ENCODE measurements around the gene EIF2S2. TPM values are rescaled to one million over a fixed set of nuclear protein-coding genes. Genes with fewer than 3 reads are reported as not detected.
"Not testable (repeated sequence)": the region's sequence is repeated elsewhere in the genome, so short reads cannot be mapped to it uniquely, and the experiment has no call there.

The EIF2S2 gene
- total RNA-seq, 1 donor from 2014 or later: 152 TPM

GRCh38 chr20:34145280-34145819 lies 33.3 kb upstream of the EIF2S2 start:
- H3K27me3 Mint-ChIP-seq (ENCODE audit: low read depth): peaks cover 13% of the 10 kb centered on the region
- no peak for TF ChIP-seq CTCF (IDR thresholded peaks at IDR 0.05)

GRCh38 chr20:34143951-34144350 lies 31.9 kb upstream of the EIF2S2 start:
- H3K27me3 Mint-ChIP-seq (ENCODE audit: low read depth): peaks cover 24% of the 10 kb centered on the region
- DNase-seq (ENCODE audit: low spot score): no peak
- peaks cover 2% of the 10 kb centered on the region for H3K36me3 Mint-ChIP-seq (ENCODE audit: low read depth)
- H3K9me3 Mint-ChIP-seq (ENCODE audit: low read depth): no peaks in the 10 kb centered on the region
- TF ChIP-seq CTCF (IDR thresholded peaks at IDR 0.05): no peak
- peaks cover 5% of the 10 kb centered on the region for H3K4me1 Mint-ChIP-seq (ENCODE audit: low read depth)
- no peak overlapping the region for H3K4me3 Mint-ChIP-seq (ENCODE audit: unreplicated experiment)
- H3K27ac Mint-ChIP-seq (ENCODE audit: unreplicated experiment): no peak overlapping the region

More at GRCh38 chr20:34145280-34145819, 33.3 kb upstream of the EIF2S2 start:
- no peak overlapping the region for H3K4me3 Mint-ChIP-seq (ENCODE audit: unreplicated experiment)
- H3K9me3 Mint-ChIP-seq (ENCODE audit: low read depth): no peaks in the 10 kb centered on the region
- DNase-seq (ENCODE audit: low spot score): no peak
- H3K36me3 Mint-ChIP-seq (ENCODE audit: low read depth): peaks cover 2% of the 10 kb centered on the region
- H3K4me1 Mint-ChIP-seq (ENCODE audit: low read depth): peaks cover 17% of the 10 kb centered on the region
- H3K27ac Mint-ChIP-seq (ENCODE audit: unreplicated experiment): no peak overlapping the region

GRCh38 chr20:34142121-34142520 lies 30.1 kb upstream of the EIF2S2 start:
- no peaks in the 10 kb centered on the region for H3K9me3 Mint-ChIP-seq (ENCODE audit: low read depth)
- H3K27ac Mint-ChIP-seq (ENCODE audit: unreplicated experiment): no peak overlapping the region
- H3K4me3 Mint-ChIP-seq (ENCODE audit: unreplicated experiment): no peak overlapping the region
- DNase-seq (ENCODE audit: low spot score): no peak
- TF ChIP-seq CTCF (IDR thresholded peaks at IDR 0.05): no peak
- peaks cover 2% of the 10 kb centered on the region for H3K36me3 Mint-ChIP-seq (ENCODE audit: low read depth)
- H3K27me3 Mint-ChIP-seq (ENCODE audit: low read depth): peaks cover 28% of the 10 kb centered on the region
- peaks cover 5% of the 10 kb centered on the region for H3K4me1 Mint-ChIP-seq (ENCODE audit: low read depth)

GRCh38 chr20:34141293-34141692 lies 29.2 kb upstream of the EIF2S2 start:
- peaks cover 2% of the 10 kb centered on the region for H3K36me3 Mint-ChIP-seq (ENCODE audit: low read depth)
- H3K27me3 Mint-ChIP-seq (ENCODE audit: low read depth): peaks cover 28% of the 10 kb centered on the region
- H3K27ac Mint-ChIP-seq (ENCODE audit: unreplicated experiment): no peak overlapping the region
- H3K9me3 Mint-ChIP-seq (ENCODE audit: low read depth): no peaks in the 10 kb centered on the region
- H3K4me3 Mint-ChIP-seq (ENCODE audit: unreplicated experiment): no peak overlapping the region
- no peak for DNase-seq (ENCODE audit: low spot score)
- peaks cover 5% of the 10 kb centered on the region for H3K4me1 Mint-ChIP-seq (ENCODE audit: low read depth)
- TF ChIP-seq CTCF (IDR thresholded peaks at IDR 0.05): no peak

- H3K27me3 Mint-ChIP-seq (ENCODE audit: low read depth): peaks cover 29% of the 10 kb centered on the region
- not testable (repeated sequence) for H3K4me3 Mint-ChIP-seq (ENCODE audit: unreplicated experiment); H3K36me3 Mint-ChIP-seq (ENCODE audit: low read depth); H3K27ac Mint-ChIP-seq (ENCODE audit: unreplicated experiment); DNase-seq (ENCODE audit: low spot score); H3K9me3 Mint-ChIP-seq (ENCODE audit: low read depth); H3K4me1 Mint-ChIP-seq (ENCODE audit: low read depth)
Observed at GRCh38 chr20:34135525-34136275, 23.7 kb upstream of the EIF2S2 start.

GRCh38 chr20:34133365-34133860 lies 21.4 kb upstream of the EIF2S2 start:
- H3K27ac Mint-ChIP-seq (ENCODE audit: unreplicated experiment); H3K4me3 Mint-ChIP-seq (ENCODE audit: unreplicated experiment); H3K9me3 Mint-ChIP-seq (ENCODE audit: low read depth); H3K36me3 Mint-ChIP-seq (ENCODE audit: low read depth); DNase-seq (ENCODE audit: low spot score): not testable (repeated sequence)
- H3K4me1 Mint-ChIP-seq (ENCODE audit: low read depth): peaks cover 14% of the 10 kb centered on the region
- peaks cover 13% of the 10 kb centered on the region for H3K27me3 Mint-ChIP-seq (ENCODE audit: low read depth)

GRCh38 chr20:34132943-34133342 lies 20.9 kb upstream of the EIF2S2 start:
- peaks cover 18% of the 10 kb centered on the region for H3K27me3 Mint-ChIP-seq (ENCODE audit: low read depth)
- not testable (repeated sequence) for H3K9me3 Mint-ChIP-seq (ENCODE audit: low read depth); H3K36me3 Mint-ChIP-seq (ENCODE audit: low read depth); H3K4me3 Mint-ChIP-seq (ENCODE audit: unreplicated experiment); H3K27ac Mint-ChIP-seq (ENCODE audit: unreplicated experiment); DNase-seq (ENCODE audit: low spot score)
- peaks cover 14% of the 10 kb centered on the region for H3K4me1 Mint-ChIP-seq (ENCODE audit: low read depth)

- H3K9me3 Mint-ChIP-seq (ENCODE audit: low read depth); DNase-seq (ENCODE audit: low spot score); H3K4me3 Mint-ChIP-seq (ENCODE audit: unreplicated experiment); H3K27ac Mint-ChIP-seq (ENCODE audit: unreplicated experiment); H3K36me3 Mint-ChIP-seq (ENCODE audit: low read depth): not testable (repeated sequence)
- Mint-ChIP-seq H3K27me3 (ENCODE audit: low read depth) (peaks cover 18% of the 10 kb centered on the region), H3K4me1 (ENCODE audit: low read depth) (peaks cover 14% of the 10 kb centered on the region)
Observed at GRCh38 chr20:34132491-34132890, 20.4 kb upstream of the EIF2S2 start.

All from chondrocyte (in vitro differentiated cells).